ENCODE measurements around the gene CHURC1. TPM values are rescaled to one million over a fixed set of nuclear protein-coding genes. Genes with fewer than 3 reads are reported as not detected.

CHURC1 gene
- total RNA-seq, 2 donors from 2014 or later: 70.9 to 102 TPM

GRCh38 chr14:64944861-64945260, 30.6 kb downstream of the CHURC1 start:
- no peak for TF ChIP-seq CTCF (IDR thresholded peaks at IDR 0.05)
- DNase-seq (ENCODE audit: low spot score): peak; percentile 53
- Histone ChIP-seq H3K27ac (no peak overlapping the region), H3K36me3 (peaks cover 14% of the 10 kb centered on the region), H3K9me3 (no peaks in the 10 kb centered on the region), H3K4me1 (peaks cover 0 to 12% of the 10 kb centered on the region in 2 donors), H3K27me3 (no peaks in the 10 kb centered on the region), H3K4me3 (no peak overlapping the region)

- H3K4me3 ChIP-seq: no peak overlapping the region
- TF ChIP-seq CTCF (IDR thresholded peaks at IDR 0.05): no peak
- H3K9me3 ChIP-seq: no peaks in the 10 kb centered on the region
- peaks cover 14% of the 10 kb centered on the region for H3K36me3 ChIP-seq
- peaks cover 0 to 12% of the 10 kb centered on the region in 2 donors for H3K4me1 ChIP-seq
- DNase-seq (ENCODE audit: low spot score): peak; percentile 30
- H3K27me3 ChIP-seq: no peaks in the 10 kb centered on the region
- H3K27ac ChIP-seq: no peak overlapping the region
Measured at GRCh38 chr14:64945431-64946178, 31.4 kb downstream of the CHURC1 start.

DNA sequence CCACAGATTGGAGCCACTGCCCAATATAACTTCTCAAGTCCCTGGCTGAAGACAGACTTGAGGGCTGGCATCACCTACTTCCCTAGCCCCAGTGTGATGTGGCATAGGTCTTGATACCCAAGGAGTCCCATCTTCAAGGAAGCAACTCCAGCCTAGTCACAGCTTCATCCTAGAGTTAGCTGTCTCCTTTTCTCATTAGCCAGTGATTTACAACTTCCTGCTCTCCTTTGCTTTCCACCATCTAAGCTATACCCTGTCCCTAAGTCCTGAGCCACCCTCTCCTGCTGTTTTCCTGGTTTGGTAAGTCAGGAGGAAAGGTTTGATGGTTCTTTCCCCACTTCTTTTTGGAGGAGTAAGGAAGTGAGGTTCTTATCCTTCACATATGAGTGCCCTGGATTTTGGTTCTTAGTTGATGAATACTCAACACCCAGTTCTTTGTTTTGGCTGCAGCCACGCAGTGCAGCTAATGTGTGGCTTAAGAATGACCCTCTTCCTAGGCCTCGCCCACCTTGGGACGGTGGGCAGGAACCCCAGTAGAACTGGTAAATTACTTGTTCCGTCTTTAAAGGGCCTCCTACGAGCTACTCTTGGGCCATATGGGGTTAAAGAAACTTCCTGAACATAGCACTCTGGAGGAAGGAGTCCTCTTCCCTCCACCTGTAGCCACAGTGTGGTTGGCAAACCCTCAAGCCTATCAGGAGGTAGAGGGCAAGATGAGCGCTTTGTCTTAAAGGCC, 32.2 kb downstream of the CHURC1 start:
- Histone ChIP-seq H3K9me3 (no peaks in the 10 kb centered on the region), H3K4me1 (peaks cover 0 to 12% of the 10 kb centered on the region in 2 donors), H3K27ac (no peak overlapping the region), H3K36me3 (peaks cover 14% of the 10 kb centered on the region), H3K4me3 (no peak overlapping the region), H3K27me3 (no peaks in the 10 kb centered on the region)
- peak; percentile 21 for DNase-seq (ENCODE audit: low spot score)
- TF ChIP-seq CTCF (IDR thresholded peaks at IDR 0.05): no peak

- H3K4me3 ChIP-seq: no peak overlapping the region
- no peaks in the 10 kb centered on the region for H3K27me3 ChIP-seq
- H3K27ac ChIP-seq: peak overlapping the region in 1 of 2 donors; percentile 28
- peaks cover 0 to 22% of the 10 kb centered on the region in 2 donors for H3K4me1 ChIP-seq
- peaks cover 14% of the 10 kb centered on the region for H3K36me3 ChIP-seq
- no peak for TF ChIP-seq CTCF (IDR thresholded peaks at IDR 0.05)
- no peaks in the 10 kb centered on the region for H3K9me3 ChIP-seq
- peak; percentile 56 for DNase-seq (ENCODE audit: low spot score)
Measured at GRCh38 chr14:64947710-64948611, 33.7 kb downstream of the CHURC1 start.

- Histone ChIP-seq H3K36me3 (peaks cover 14% of the 10 kb centered on the region), H3K4me3 (no peak overlapping the region), H3K27me3 (no peaks in the 10 kb centered on the region), H3K9me3 (no peaks in the 10 kb centered on the region), H3K4me1 (peaks cover 0 to 23% of the 10 kb centered on the region in 2 donors), H3K27ac (peak overlapping the region; percentile 28 to 57)
- no peak for TF ChIP-seq CTCF (IDR thresholded peaks at IDR 0.05)
- no peak for DNase-seq (ENCODE audit: low spot score)
Measured at GRCh38 chr14:64948612-64949210, 34.5 kb downstream of the CHURC1 start.
